Frontal cortex (tissue), 4 donors: ENCODE results near the gene PCGF5. TPM values are rescaled to one million over a fixed set of nuclear protein-coding genes. Genes with fewer than 3 reads are reported as not detected.
"Not testable (repeated sequence)": the region's sequence is repeated elsewhere in the genome, so short reads cannot be mapped to it uniquely, and the experiment has no call there.

Experiments
- DNase-seq, 2 donors: peaks; one replicate each; pipeline ENCODE4 v3.0.0; 2012; ENCODE audit warnings: low spot score in 2 of 2
- FAIRE-seq: peaks from 2 replicates; lab custom pipeline; 2012; peaks lifted over from hg19 to GRCh38; lab: Jason Lieb, UNC
- total RNA-seq: library from RNA; depleted of rRNA; stranded (reverse); fragments of >200 nt; gene quantifications from one replicate; pipeline ENCODE4 v1.2.3, GENCODE V29; 2014
- donor health status: control.
- donor health status: control.
- donor health status: control.

The PCGF5 gene
- total RNA-seq, 1 donor from 2014 or later = 15.5 TPM

DNA sequence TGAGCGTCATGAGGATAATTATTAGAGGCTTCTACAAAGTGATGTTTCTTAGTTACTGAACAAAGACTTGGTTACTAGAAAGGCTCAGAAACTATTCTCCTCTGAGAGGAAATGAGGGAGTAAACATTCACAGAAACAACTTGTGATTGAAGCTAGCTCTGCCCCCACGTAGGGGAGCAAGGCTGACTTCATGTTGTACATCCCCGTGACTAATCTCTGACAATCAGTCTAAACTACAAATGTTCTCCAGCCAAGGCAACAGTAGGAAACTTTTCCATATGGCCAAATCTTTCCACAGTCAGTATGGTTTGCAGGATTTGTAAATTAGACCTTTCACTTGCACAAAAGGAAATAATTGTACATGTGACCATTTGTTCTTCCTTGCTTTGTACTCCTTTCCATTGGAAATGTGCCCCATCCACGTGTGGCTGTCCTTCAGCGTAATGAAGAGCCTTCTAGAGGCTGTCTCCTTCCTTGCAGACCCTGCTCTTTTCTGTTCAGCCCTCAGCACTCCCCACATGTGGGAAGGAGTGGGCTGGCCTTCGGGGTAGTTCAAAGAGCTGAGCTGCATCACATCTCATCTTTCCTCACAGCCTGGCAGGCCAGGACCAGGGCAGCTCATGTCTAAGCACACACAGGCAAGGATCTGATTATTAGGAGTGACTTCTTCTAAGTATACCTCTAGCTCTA, 93.5 kb downstream of the PCGF5 start:
- DNase-seq (no peak), FAIRE-seq (no peak)

GRCh38 chr10:91316486-91316885, 96.0 kb downstream of the PCGF5 start:
- no peak for FAIRE-seq
- no peak for DNase-seq

GRCh38 chr10:91317541-91317940, 97.1 kb downstream of the PCGF5 start:
- DNase-seq (no peak), FAIRE-seq (no peak)

DNA sequence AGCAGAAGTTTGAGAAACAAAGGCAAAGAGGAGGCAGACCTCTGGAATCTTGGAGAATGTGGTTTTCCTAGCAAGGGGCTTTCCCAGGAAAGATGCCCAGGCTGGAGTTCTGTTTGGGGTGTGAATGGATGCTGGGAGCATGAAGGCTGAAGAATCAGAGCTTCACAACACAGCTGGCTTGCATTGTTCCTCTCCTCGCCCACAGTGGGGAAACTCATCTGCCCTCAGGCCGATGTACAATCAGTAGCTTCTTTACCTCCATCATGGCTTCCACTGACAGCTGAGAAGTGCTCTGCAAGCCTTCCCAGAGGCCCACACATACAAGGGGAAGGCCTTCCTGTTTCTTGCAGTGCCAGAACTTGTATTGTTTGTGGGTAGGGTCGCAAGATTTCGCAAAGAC, 98.9 kb downstream of the PCGF5 start:
- no peak for DNase-seq
- FAIRE-seq = no peak

DNA sequence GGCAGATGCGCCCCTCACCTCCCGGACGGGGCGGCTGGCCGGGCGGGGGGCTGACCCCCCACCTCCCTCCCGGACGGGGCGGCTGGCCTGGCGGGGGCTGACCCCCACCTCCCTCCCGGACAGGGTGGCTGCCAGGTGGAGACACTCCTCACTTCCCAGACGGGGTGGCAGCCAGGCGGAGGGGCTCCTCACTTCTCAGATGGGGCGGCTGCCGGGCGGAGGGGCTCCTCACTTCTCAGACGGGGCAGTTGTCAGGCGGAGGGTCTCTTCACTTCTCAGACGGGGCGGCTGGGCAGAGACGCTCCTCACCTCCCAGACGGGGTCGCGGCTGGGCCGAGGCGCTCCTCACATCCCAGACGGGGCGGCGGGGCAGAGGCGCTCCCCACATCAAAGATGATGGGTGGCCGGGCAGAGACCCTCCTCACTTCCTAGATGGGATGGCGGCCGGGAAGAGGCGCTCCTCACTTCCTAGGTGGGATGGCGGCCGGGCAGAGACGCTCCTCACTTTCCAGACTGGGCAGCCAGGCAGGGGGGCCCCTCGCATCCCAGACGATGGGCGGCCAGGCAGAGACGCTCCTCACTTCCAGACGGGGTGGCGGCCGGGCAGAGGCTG, 102.9 kb downstream of the PCGF5 start:
- DNase-seq, FAIRE-seq: not testable (repeated sequence)

GRCh38 chr10:91328320-91328984, 108.0 kb downstream of the PCGF5 start:
- no peak for DNase-seq
- FAIRE-seq = no peak

Other genes with a start within 250 kb of the PCGF5 start
- 58.3 TPM for gene HECTD2, start 189.7 kb downstream of the PCGF5 start, total RNA-seq